ENCODE results near the gene DIO2.

The DIO2 gene

DNA sequence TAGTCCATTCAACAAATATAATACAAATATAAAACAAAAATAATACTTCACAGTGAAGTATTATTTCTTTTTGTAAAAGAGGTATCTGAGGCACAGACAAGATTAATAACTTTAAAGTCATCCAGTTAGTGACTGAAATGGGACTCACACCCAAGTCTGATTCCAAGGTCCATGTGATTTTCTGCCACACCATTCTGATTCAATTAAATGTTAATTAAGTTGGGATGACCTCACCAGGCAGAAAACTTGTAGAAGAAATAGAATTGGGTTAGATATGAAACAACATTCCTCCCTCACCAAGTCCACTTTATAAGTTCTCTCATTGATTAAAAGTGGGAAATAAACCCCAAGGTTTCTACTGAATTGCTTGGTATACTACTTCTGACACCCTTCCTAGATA is 34.4 kb downstream of the DIO2 start:
- Histone ChIP-seq H3K9me3 (replicated peaks; ENCODE audit: insufficient read depth, low read length) (no peaks in the 10 kb centered on the region), H3K27ac (ENCODE audit: low read length) (no peak overlapping the region)

DNA sequence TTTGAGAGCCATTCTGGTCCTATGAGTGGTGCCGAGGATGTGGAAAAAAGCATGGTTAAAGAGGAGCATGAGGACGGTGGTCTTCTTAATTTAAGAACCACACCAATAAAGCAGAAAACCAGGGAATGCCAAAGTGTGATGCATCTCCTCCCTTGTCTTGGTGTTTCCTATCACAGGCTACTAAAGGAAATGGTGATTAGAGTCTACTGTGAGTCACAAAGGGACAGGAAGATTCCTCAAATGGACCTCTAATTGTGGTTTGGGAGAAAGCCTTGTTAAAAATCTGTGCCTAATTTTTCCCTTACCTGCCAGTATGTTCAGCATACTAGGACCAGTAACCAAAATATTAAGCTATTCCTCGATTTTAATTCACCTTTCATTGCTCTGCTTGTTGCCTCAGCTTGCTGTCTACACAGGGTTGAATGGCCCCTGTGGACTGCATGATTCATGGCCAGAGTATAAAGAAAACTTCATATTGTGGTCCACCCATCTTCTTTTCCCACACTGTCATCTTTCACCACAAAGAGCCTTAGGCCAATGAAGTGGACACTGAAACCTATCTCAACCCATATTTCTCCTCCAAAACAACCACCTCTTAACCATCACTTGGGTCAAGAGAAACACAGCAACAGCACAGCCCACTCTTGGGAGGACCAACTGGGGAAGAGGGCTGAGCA is 38.8 kb downstream of the DIO2 start:
- no peak overlapping the region for H3K27ac ChIP-seq (ENCODE audit: low read length)
- no peaks in the 10 kb centered on the region for H4K20me1 ChIP-seq (ENCODE audit: insufficient read depth, low read length)
- no peaks in the 10 kb centered on the region for H3K79me2 ChIP-seq (ENCODE audit: low read length)
- H3K9me3 ChIP-seq (replicated peaks; ENCODE audit: insufficient read depth, low read length): no peaks in the 10 kb centered on the region
- H3F3A ChIP-seq (ENCODE audit: insufficient read depth, low read length): no peaks in the 10 kb centered on the region
- TF ChIP-seq EZH2 (optimal IDR thresholded peaks at IDR 0.05; ENCODE audit: low read depth, low read length): no peak
- no peak for TF ChIP-seq EZH2phosphoT487 (IDR thresholded peaks at IDR 0.05; ENCODE audit: low read length)
- H2AFZ ChIP-seq (ENCODE audit: low read length): no peak overlapping the region
- no peaks in the 10 kb centered on the region for H3K27me3 ChIP-seq (replicated peaks; ENCODE audit: insufficient read depth, low read length)
- no peaks in the 10 kb centered on the region for H3K4me1 ChIP-seq (ENCODE audit: low read length)
- no peak for DNase-seq
- H3K9me2 ChIP-seq (replicated peaks; ENCODE audit: insufficient read depth, low read length): no peaks in the 10 kb centered on the region
- H3K4me2 ChIP-seq (ENCODE audit: low read depth, low read length): no peak overlapping the region
- H3K4me3 ChIP-seq (ENCODE audit: low read length): no peak overlapping the region
- no peak overlapping the region for H3K9ac ChIP-seq (ENCODE audit: low read length)
- H3K36me3 ChIP-seq (replicated peaks; ENCODE audit: insufficient read depth, low read length): no peaks in the 10 kb centered on the region

More for the DNA sequence above, 34.4 kb downstream of the DIO2 start:
- no peak overlapping the region for H2AFZ ChIP-seq (ENCODE audit: low read length)
- H3K9ac ChIP-seq (ENCODE audit: low read length): no peak overlapping the region
- no peaks in the 10 kb centered on the region for H3K4me1 ChIP-seq (ENCODE audit: low read length)
- H3K79me2 ChIP-seq (ENCODE audit: low read length): no peaks in the 10 kb centered on the region
- no peaks in the 10 kb centered on the region for H4K20me1 ChIP-seq (ENCODE audit: insufficient read depth, low read length)
- H3K36me3 ChIP-seq (replicated peaks; ENCODE audit: insufficient read depth, low read length): no peaks in the 10 kb centered on the region
- TF ChIP-seq EZH2phosphoT487 (IDR thresholded peaks at IDR 0.05; ENCODE audit: low read length) (no peak), EZH2 (optimal IDR thresholded peaks at IDR 0.05; ENCODE audit: low read depth, low read length) (no peak)
- TF ChIP-seq, protein P1, sequence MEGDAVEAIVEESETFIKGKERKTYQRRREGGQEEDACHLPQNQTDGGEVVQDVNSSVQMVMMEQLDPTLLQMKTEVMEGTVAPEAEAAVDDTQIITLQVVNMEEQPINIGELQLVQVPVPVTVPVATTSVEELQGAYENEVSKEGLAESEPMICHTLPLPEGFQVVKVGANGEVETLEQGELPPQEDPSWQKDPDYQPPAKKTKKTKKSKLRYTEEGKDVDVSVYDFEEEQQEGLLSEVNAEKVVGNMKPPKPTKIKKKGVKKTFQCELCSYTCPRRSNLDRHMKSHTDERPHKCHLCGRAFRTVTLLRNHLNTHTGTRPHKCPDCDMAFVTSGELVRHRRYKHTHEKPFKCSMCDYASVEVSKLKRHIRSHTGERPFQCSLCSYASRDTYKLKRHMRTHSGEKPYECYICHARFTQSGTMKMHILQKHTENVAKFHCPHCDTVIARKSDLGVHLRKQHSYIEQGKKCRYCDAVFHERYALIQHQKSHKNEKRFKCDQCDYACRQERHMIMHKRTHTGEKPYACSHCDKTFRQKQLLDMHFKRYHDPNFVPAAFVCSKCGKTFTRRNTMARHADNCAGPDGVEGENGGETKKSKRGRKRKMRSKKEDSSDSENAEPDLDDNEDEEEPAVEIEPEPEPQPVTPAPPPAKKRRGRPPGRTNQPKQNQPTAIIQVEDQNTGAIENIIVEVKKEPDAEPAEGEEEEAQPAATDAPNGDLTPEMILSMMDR (IDR thresholded peaks at IDR 0.05; ENCODE audit: low read length): no peak
- DNase-seq: no peak
- H3K4me3 ChIP-seq (ENCODE audit: low read length): no peak overlapping the region
- no peak overlapping the region for H3K4me2 ChIP-seq (ENCODE audit: low read depth, low read length)
- H3F3A ChIP-seq (ENCODE audit: insufficient read depth, low read length): no peaks in the 10 kb centered on the region
- H3K9me2 ChIP-seq (replicated peaks; ENCODE audit: insufficient read depth, low read length): no peaks in the 10 kb centered on the region
- H3K27me3 ChIP-seq (replicated peaks; ENCODE audit: insufficient read depth, low read length): no peaks in the 10 kb centered on the region

DNA sequence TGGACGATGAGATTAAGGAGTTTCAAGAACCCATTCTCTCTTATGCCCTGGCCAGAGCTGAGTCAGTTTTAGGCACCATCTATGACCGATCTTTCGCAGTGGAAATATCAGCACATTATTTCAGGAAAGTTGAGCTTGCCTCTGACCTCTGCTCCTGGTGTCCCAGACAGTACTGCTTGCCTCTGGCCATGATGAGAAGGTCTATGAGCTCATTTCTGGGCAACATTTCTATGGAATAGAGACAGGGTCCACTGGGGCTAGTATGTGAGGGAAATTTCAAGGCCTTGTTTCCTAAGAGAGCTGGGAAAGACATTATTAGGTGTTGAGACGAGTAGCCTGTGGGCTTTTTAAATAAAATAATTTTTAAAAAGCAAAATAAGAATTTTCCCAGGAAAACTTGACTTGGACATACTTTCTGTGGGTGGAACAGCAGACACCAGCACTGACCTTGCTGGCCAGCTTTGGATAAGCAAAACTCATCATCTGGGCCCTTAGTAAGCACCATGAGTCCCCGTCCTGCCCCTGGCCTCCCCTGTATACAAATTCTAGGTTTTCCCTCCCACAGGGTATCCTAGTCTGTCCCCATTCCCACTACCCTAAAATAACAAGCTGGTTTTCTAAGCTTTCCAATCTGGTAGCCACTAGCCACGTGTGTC is 43.4 kb downstream of the DIO2 start:
- DNase-seq: no peak

More for the DNA sequence above, 43.4 kb downstream of the DIO2 start:
- no peaks in the 10 kb centered on the region for H3K9me3 ChIP-seq (replicated peaks; ENCODE audit: insufficient read depth, low read length)
- no peaks in the 10 kb centered on the region for H3K27me3 ChIP-seq (replicated peaks; ENCODE audit: insufficient read depth, low read length)
- H3K9me2 ChIP-seq (replicated peaks; ENCODE audit: insufficient read depth, low read length): no peaks in the 10 kb centered on the region
- H3K9ac ChIP-seq (ENCODE audit: low read length): no peak overlapping the region
- H3F3A ChIP-seq (ENCODE audit: insufficient read depth, low read length): no peaks in the 10 kb centered on the region
- no peaks in the 10 kb centered on the region for H4K20me1 ChIP-seq (ENCODE audit: insufficient read depth, low read length)
- no peaks in the 10 kb centered on the region for H3K4me1 ChIP-seq (ENCODE audit: low read length)
- H3K79me2 ChIP-seq (ENCODE audit: low read length): no peaks in the 10 kb centered on the region
- no peak overlapping the region for H3K27ac ChIP-seq (ENCODE audit: low read length)
- TF ChIP-seq EZH2 (optimal IDR thresholded peaks at IDR 0.05; ENCODE audit: low read depth, low read length) (no peak), EZH2phosphoT487 (IDR thresholded peaks at IDR 0.05; ENCODE audit: low read length) (no peak)
- TF ChIP-seq, protein P1 (IDR thresholded peaks at IDR 0.05; ENCODE audit: low read length): no peak
- H3K4me2 ChIP-seq (ENCODE audit: low read depth, low read length): no peak overlapping the region
- no peak overlapping the region for H3K4me3 ChIP-seq (ENCODE audit: low read length)
- H2AFZ ChIP-seq (ENCODE audit: low read length): no peak overlapping the region
- no peaks in the 10 kb centered on the region for H3K36me3 ChIP-seq (replicated peaks; ENCODE audit: insufficient read depth, low read length)
